Spinal cord (tissue), 10 donors: ENCODE data around the gene MOB2. TPM values are rescaled to one million over a fixed set of nuclear protein-coding genes. Genes with fewer than 3 reads are reported as not detected.

Experiments used
- DNase-seq, 6 donors: peaks; one replicate each; pipeline versions ENCODE4 v3.0.0 to v3.0.0-alpha.2; 2013 to 2015; ENCODE audit warnings: low spot score in 6 of 6, low read depth in 4 of 6
- H3K27ac ChIP-seq: one replicate; pipeline ENCODE4 v1.5.1; 2013; ENCODE audit warnings: low read depth, low read length, control low read depth
- H3K27me3 ChIP-seq: one replicate; pipeline ENCODE4 v1.6.1; 2013; ENCODE audit warnings: low read length; ENCODE audit not compliant: control insufficient read depth, insufficient read depth
- H3K36me3 ChIP-seq: one replicate; pipeline ENCODE4 v1.6.1; 2013; ENCODE audit warnings: low read length; ENCODE audit not compliant: control insufficient read depth, insufficient read depth
- H3K4me1 ChIP-seq: one replicate; pipeline ENCODE4 v1.6.1; 2013; ENCODE audit warnings: low read length; ENCODE audit not compliant: control insufficient read depth, insufficient read depth
- H3K4me3 ChIP-seq: one replicate; pipeline ENCODE4 v1.5.1; 2013; ENCODE audit warnings: low read depth, low read length, control low read depth
- H3K9me3 ChIP-seq: one replicate; pipeline ENCODE4 v1.6.1; 2013; ENCODE audit warnings: low read length; ENCODE audit not compliant: control insufficient read depth, insufficient read depth
- WGBS: methylation state at CpG from one replicate; pipeline ENCODE4 v1.1.5; 2013; ENCODE audit warnings: missing lambda C conversion rate; ENCODE audit not compliant: insufficient coverage; 5-methylcytosine and 5-hydroxymethylcytosine counted together
- polyA plus RNA-seq, 2 donors: library from polyadenylated mRNA; unstranded; fragments of 120-200 nt; gene quantifications; one replicate each; pipeline ENCODE4 v1.2.1, GENCODE V29; 2013; ENCODE audit not compliant: insufficient read length in 2 of 2
- total RNA-seq, 2 donors: library from RNA; depleted of rRNA in 1 of 2; stranded (reverse); fragments of 120-200 nt in 1 of 2; fragments of >200 nt in 1 of 2; gene quantifications; one replicate each; pipeline versions ENCODE4 v1.2.3 to v1.2.4, GENCODE V29; 2013 to 2014
- donor health status: healthy.

The MOB2 gene
- total and polyA plus RNA-seq, 4 donors: 16.0 to 36.4 (median 33.7) TPM

- 89% methylated on average over 14 of the region's 20 CpGs for WGBS
- H3K4me3 ChIP-seq: no peak overlapping the region
- no peak overlapping the region for H3K27ac ChIP-seq
- peaks cover 40% of the 10 kb centered on the region for H3K36me3 ChIP-seq
- no peak for DNase-seq
- peaks cover 60% of the 10 kb centered on the region for H3K4me1 ChIP-seq
- no peaks in the 10 kb centered on the region for H3K27me3 ChIP-seq
- no peaks in the 10 kb centered on the region for H3K9me3 ChIP-seq
These were observed 2.1 kb upstream of the MOB2 start for GRCh38 chr11:1488575-1489180.

GRCh38 chr11:1487851-1488574 lies 1.4 kb upstream of the MOB2 start:
- no peak for DNase-seq
- Histone ChIP-seq H3K9me3 (no peaks in the 10 kb centered on the region), H3K4me3 (no peak overlapping the region), H3K27me3 (no peaks in the 10 kb centered on the region), H3K4me1 (peaks cover 67% of the 10 kb centered on the region), H3K27ac (no peak overlapping the region), H3K36me3 (peaks cover 43% of the 10 kb centered on the region)
- 90% methylated on average over 23 of the region's 23 CpGs for WGBS

DNA sequence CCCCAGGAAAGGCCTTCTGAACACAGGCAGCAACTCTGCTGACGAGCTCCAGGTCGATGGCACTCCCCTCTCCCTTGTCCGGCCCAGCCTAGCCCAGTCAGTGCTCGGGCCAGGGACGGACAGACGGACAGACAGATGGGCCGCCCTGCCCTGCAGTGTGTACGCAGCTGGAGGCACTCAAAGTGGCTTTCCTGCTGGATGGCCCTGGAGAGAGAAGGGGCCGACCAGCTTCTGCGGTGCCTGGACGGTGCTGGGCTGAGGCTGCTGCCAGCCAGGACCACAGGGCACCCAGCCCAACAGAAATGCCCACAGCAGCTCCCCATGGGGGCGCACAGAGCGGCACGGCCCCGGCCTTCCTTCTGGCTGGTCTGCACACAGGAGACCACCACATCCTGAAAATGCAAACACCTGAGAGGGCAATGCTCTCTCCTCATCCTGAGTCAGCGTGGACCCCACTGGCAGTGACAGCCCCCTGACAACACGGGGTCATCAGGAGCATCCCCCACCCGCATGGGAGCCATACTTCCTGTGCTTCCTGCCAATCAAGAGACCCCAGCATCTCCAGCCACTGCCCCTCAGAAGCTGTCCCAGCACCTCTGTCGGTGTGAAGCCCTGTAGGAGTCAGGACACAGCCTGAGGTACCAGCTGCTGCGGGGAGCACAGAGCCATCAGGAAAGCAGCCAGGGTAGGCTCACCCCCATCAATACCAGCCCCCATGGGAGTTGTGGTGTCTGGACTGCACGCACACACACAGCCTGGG lies 692 bp upstream of the MOB2 start:
- Histone ChIP-seq H3K4me3 (no peak overlapping the region), H3K36me3 (peaks cover 50% of the 10 kb centered on the region), H3K4me1 (peaks cover 69% of the 10 kb centered on the region), H3K9me3 (no peaks in the 10 kb centered on the region), H3K27ac (no peak overlapping the region), H3K27me3 (no peaks in the 10 kb centered on the region)
- 85% methylated on average over 21 of the region's 21 CpGs for WGBS
- DNase-seq: no peak

GRCh38 chr11:1485504-1485885 lies 1.1 kb downstream of the MOB2 start:
- Histone ChIP-seq H3K9me3 (no peaks in the 10 kb centered on the region), H3K27me3 (no peaks in the 10 kb centered on the region), H3K36me3 (peaks cover 65% of the 10 kb centered on the region), H3K4me3 (no peak overlapping the region), H3K4me1 (peaks cover 69% of the 10 kb centered on the region), H3K27ac (no peak overlapping the region)
- no peak for DNase-seq
- 89% methylated on average over 6 of the region's 17 CpGs for WGBS

DNA sequence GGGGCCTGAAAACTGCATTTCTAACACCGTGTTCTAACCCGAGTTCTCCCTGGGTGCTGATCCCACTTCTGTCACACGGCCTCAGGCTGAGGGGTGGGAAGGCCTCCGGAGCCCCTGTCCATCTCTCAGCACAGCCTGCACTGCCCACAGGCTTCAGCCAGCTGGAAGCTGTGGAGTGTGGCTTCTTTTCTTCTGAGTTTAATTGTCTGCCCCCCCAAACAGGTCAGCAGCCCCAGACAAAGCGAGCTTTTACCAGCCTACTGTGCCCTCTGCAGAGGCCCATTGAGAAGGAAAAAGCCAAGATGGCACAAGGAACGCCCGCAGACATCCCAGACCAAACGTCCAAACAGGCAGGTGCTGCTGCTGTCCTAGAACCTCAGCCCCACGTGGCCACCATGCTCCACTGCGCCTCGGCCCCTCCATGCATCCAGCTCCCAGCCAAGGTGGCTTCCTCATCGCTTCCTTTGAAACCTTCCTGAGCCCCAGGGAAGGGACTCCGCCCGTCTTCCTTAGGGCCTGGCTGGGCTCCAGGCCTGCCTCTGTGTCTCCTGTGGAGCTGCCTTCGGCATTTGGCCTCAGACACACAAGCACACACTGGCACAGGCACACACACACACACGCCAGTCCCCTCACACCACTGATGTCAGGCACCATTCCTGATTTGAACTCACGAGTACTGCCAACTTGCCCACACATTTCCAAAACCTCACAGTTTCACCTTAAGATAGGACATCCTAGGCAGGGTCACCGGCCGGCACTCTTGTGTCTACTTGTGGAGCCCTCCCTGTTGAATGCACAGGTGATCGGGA lies 1.7 kb downstream of the MOB2 start:
- no peak overlapping the region for H3K4me3 ChIP-seq
- peaks cover 71% of the 10 kb centered on the region for H3K36me3 ChIP-seq
- WGBS: 54% methylated on average over 17 of the region's 20 CpGs
- H3K27me3 ChIP-seq: no peaks in the 10 kb centered on the region
- H3K9me3 ChIP-seq: no peaks in the 10 kb centered on the region
- H3K27ac ChIP-seq: no peak overlapping the region
- no peak for DNase-seq
- peaks cover 69% of the 10 kb centered on the region for H3K4me1 ChIP-seq

DNA sequence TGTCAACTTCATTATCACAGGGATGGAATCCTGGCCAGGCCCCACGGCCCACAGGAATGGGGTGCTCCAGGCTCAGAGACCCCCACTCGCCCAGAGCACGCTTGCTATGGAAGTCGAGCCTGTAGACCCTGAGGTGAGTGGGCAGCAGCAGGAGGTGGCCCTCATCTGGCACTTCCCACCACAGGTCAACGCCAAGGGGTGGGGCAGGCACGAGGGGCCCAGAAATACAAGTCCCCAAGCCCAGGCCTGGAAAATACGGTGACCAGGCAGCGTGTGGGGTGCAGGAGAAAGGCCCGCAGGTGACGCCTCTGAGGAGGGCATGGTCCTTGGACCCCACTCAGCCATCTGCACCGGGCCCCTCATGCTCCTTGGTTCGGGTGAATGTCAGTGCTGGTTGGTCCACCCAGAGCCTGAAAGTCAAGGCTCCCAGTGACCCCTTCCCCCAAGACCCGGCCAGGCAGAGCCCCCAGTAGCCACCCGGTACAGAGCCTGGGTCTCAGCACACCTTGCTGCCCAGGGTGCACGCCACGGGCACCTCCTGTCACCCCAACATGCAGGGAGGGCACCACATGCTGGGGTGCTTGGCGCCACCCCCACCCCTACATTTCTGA lies 2.4 kb downstream of the MOB2 start:
- Histone ChIP-seq H3K27me3 (no peaks in the 10 kb centered on the region), H3K4me1 (peaks cover 62% of the 10 kb centered on the region), H3K27ac (no peak overlapping the region), H3K36me3 (peaks cover 79% of the 10 kb centered on the region), H3K4me3 (no peak overlapping the region), H3K9me3 (no peaks in the 10 kb centered on the region)
- no peak for DNase-seq
- WGBS: 95% methylated on average over 14 of the region's 17 CpGs

DNA sequence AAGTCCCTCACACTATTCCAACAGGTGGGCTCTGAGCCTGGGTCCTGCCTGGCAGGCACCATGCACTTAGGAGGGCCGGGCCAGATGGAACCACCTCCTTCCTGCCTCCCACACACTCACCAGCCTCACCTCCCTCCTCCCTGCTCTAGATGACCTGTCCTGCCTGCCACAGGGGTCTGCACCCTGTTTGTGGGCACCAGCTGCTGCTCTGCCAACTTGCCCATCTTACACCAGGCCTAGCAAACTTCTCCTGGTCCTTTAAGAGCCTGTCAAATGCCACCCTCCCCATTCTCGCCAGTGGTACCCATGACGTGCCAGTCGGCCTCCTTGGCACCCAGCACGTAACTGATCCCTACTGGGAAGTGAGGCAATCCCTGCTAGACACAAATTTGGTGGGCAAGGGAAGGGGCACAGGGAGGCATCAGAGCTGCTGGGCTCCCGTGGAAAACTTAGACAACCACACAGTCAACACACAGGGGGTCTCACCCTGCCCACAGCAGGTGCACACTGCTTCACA lies 3.1 kb downstream of the MOB2 start:
- no peak for DNase-seq
- Histone ChIP-seq H3K36me3 (peaks cover 81% of the 10 kb centered on the region), H3K27ac (no peak overlapping the region), H3K27me3 (no peaks in the 10 kb centered on the region), H3K4me1 (peaks cover 55% of the 10 kb centered on the region), H3K9me3 (no peaks in the 10 kb centered on the region), H3K4me3 (no peak overlapping the region)
- 52% methylated on average over 5 of the region's 6 CpGs for WGBS

- no peak for DNase-seq
- peaks cover 84% of the 10 kb centered on the region for H3K36me3 ChIP-seq
- WGBS: 87% methylated on average over 32 of the region's 32 CpGs
- no peaks in the 10 kb centered on the region for H3K27me3 ChIP-seq
- no peak overlapping the region for H3K27ac ChIP-seq
- no peak overlapping the region for H3K4me3 ChIP-seq
- H3K4me1 ChIP-seq: peaks cover 50% of the 10 kb centered on the region
- H3K9me3 ChIP-seq: no peaks in the 10 kb centered on the region
These were observed 3.8 kb downstream of the MOB2 start for GRCh38 chr11:1482581-1483444.
